SW480 (cell line): ENCODE measurements around the gene LYSET.
"Not testable (repeated sequence)": the region's sequence is repeated elsewhere in the genome, so short reads cannot be mapped to it uniquely, and the experiment has no call there.

Experiments
- DNase-seq: peaks from one replicate; pipeline ENCODE4 v3.0.0-alpha.2; 2016; ENCODE audit warnings: low spot score

The LYSET gene

GRCh38 chr14:93169619-93170018 lies 15.5 kb upstream of the LYSET start:
- DNase-seq, result not testable (repeated sequence)

DNA sequence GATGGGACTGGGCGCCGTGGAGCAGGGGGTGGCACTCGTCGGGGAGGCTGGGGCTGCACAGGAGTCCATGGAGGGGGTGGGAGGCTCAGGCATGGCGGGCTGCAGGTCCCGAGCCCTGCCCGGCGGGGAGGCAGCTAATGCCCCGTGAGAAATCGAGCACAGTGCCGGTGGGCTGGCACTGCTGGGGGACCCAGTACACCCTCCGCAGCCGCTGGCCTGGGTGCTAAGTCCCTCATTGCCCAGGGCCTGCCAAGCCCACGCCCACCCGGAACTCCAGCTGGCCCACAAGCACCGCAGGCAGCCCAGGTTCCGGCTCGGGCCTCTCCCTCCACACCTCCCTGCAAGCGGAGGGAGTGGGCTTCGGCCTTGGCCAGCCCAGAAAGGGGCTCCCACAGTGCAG lies 15.0 kb upstream of the LYSET start:
- DNase-seq, result not testable (repeated sequence)

- no peak for DNase-seq
Observed at GRCh38 chr14:93171376-93171775, 13.7 kb upstream of the LYSET start.

GRCh38 chr14:93173943-93174395 lies 11.1 kb upstream of the LYSET start:
- DNase-seq, result no peak

- DNase-seq, result not testable (repeated sequence)
Observed at GRCh38 chr14:93174731-93175130, 10.4 kb upstream of the LYSET start.

DNA sequence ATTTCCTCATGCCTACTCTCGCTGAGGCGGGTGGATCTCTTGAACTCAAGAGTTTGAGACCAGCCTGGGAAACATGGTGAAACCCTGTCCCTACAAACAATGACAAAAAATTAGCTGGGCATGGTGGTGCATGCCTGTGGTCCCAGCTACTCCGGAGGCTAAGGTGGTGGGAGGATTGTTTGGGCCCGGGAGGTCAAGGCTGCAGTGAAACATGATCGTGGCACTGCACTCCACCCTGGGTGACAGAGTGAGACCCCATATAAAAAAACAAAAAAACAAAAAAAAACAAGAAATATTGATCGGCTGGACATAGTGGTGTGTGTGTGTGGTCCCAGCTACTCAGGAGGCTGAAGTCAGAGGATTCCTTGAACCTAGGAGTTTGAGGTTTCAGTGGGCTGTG lies 9.6 kb upstream of the LYSET start:
- no peak for DNase-seq

GRCh38 chr14:93183596-93184317 lies 1.4 kb upstream of the LYSET start:
- no peak for DNase-seq

DNA sequence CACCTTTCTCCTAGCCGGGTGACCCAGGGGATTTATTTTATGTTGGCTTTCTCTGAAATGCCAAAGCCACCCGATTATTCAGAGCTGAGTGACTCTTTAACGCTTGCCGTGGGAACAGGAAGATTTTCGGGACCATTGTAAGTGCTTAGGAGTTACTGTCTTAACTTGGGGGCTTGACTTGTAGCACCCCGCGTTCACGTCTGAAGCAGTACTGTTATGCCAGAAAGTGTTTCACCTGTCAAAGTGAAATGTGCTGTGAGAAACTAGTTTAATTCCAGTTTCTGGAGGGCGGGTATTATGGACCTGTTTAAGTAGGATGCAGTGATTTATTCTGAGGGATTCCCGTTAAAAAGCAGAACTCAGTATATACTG lies 218 bp downstream of the LYSET start:
- no peak for DNase-seq

DNA sequence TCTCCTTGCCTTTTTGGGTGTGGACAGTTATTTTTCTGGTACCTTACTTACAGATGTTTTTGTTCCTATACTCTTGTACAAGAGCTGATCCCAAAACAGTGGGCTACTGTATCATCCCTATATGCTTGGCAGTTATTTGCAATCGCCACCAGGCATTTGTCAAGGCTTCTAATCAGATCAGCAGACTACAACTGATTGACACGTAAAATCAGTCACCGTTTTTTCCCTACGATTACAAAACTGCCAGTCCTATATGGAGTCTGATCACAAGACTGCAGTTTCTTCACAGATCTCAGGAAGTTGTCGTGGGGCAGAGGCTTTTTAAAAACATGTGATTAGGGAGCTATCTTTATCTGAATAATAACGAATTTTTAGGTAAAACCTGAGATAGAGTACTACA lies 1.3 kb downstream of the LYSET start:
- no peak for DNase-seq

- DNase-seq, result no peak
Observed at GRCh38 chr14:93186956-93187355, 1.8 kb downstream of the LYSET start.

DNA sequence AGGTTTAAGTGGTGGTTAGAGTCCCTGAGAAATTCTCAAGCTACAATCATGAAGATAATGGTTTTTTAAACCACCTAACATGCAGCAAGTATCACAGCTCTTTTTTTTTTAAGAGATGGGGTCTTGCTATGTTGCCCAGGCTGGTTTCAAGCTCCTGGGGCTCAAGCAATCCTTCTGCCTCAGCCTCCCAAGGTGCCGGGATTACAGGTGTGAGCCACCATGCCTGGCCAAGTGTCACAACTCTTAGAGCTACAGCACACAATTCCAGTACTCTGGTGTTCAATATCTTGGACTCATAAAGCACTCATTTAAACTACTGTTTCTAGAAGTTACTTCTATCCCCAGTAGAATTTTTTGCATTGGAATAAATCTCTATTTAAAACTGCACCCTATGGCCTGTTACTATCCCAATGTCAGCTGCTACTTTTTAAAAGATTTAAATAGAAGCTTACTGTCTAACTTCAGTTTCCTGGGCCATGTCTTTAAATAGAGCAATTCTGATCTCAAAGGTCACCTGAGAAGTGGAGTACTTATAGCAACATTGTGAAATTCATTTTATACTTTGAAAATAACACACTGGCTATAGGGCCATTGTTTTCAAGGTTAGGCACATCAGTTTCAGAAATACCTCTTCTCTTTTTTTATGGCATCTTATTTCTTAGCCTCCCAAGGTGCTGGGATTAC lies 10.3 kb downstream of the LYSET start:
- no peak for DNase-seq

DNA sequence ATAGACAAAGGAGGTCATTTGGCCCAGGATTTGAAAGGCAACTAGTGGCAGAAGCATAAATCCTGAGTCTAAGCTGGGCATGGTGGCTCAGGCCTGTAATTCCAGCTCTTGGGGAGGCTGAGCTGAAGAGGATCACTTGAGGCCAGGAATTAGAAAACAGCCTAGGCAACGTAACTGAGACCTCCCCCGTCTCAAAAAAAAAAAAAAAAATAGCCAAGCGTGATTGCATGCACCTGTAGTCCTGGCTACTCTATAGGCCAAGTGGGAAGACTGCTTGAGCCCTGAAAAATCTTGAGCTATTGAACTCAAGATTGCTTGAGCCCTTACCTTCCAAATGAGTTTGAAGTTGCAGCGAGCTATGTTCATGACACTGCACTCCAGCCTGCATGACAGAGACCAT lies 13.9 kb downstream of the LYSET start:
- no peak for DNase-seq

DNA sequence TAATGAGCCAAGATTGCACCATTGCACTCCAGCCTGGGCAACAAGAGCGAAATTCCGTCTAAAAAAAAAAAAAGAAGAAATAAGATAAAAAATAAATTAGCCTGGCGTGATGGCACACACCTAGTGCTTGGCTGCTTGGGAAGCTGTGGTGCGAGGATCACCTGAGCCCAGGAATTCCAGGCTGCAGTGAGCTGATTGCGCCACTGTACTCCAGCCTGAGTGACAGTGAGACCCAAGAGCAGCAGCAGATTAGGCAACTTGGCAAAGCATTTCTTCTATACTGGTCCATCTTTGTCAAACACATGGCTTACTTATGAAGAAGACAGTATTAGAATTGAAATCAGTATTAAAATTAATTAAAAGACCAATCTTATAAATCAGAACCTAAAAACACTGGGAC lies 15.4 kb downstream of the LYSET start:
- DNase-seq, result no peak

GRCh38 chr14:93201155-93201704 lies 16.1 kb downstream of the LYSET start:
- DNase-seq, result no peak

- peak; percentile 98 for DNase-seq
Observed at GRCh38 chr14:93206793-93207467, 21.8 kb downstream of the LYSET start, which contains the start of the genes GON7 and UBR7. Gene GON7, minus strand, starts transcription at chr14:93207065. Its CDS starts 28 bp downstream, at chr14:93207037. Gene UBR7, plus strand, starts transcription at chr14:93207256. Its CDS starts 36 bp downstream, at chr14:93207292.

- DNase-seq, result peak; percentile 66
Observed at GRCh38 chr14:93207468-93208308, 22.6 kb downstream of the LYSET start.

GRCh38 chr14:93212432-93212831 lies 27.3 kb downstream of the LYSET start:
- DNase-seq, result no peak

- DNase-seq, result no peak
Observed at GRCh38 chr14:93214598-93214997, 29.5 kb downstream of the LYSET start.

DNA sequence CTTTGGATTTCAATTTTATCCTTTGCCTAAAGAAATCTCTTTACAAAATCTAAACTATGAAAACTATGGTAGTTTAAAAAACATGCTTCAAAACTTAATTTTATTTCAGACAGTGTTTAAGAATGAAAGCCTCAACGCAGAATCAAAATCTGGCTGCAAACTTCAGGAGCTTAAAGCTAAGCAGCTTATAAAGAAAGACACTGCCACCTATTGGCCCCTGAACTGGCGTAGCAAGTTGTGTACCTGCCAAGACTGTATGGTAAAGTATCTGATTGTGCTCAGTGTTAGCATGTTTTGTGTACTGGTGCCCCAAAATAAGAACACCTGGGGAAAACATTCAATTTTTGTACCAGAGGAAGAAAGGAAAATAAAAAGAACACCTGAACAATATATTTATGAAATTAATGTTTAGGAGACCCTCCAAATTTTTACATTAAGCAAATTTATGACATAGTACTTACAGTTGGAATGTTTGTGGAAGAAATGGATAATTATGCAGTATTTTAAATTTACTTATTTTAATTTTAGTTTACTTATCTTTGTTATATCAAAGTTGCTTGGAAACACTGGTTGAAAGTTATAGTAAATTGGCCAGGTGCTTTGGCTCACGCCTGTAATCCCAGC lies 34.1 kb downstream of the LYSET start:
- peak; percentile 70 for DNase-seq

DNA sequence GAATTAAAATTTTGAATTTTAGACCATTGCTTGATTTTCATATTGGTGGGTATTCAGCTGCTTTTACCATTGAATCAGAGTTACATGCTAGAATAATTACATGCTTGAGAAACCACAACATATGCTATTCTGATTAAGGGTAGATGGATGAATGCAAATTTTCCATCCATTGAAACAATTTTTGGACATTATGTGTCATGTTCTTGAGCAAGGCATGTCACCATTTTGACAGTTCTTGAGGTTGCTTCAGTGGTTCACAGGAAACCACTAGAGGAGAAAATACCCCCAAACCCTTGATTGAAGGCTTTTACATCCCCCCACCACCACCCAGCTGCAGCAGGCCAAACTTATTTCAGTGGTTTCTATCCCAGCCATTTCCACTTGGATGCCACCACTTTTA lies 35.4 kb downstream of the LYSET start:
- DNase-seq, result no peak

DNA sequence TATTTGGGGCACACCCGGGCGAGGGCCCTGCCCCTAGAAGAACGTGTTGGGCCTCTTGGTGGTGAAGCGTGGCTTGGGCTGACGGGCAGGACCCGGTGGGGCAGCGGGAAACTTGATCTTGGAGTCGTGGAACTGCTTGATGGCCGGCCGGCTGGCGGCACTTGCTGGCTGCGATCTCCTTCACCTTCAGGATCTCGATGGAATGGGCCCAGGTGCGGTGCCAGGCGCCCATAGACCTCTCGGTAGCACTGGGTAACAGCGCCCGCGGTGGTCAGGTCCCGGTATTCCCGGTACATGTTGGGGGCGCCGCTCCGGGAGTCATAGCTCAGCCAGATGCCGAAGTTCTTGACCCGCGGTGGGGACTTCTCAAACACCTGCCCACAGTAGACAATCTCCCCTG lies 38.4 kb downstream of the LYSET start:
- DNase-seq, result no peak
